ENCODE results near the gene RALGAPA2.

RALGAPA2 gene

DNA sequence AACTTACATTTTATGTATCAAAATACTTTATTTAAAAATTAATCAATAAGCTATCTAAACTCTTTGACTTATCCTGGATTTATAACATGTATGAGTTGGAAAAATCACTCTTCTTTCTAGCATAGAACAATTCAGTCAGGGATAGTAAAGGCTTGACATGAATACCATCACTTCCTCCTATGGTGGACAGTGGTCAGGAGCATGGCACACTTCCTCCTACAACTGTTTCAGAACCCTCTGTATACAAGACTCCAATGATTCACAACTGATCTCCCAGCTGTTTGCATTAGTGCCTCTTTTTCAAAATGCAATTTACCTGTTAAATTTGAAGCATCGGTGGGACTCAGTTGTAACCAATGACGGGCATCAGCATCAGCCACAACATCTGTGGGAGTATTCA, 129.7 kb downstream of the RALGAPA2 start:
- in situ Hi-C loops (cut with HindIII; ENCODE audit: low sequenced_read_pairs) = no loop called here

DNA sequence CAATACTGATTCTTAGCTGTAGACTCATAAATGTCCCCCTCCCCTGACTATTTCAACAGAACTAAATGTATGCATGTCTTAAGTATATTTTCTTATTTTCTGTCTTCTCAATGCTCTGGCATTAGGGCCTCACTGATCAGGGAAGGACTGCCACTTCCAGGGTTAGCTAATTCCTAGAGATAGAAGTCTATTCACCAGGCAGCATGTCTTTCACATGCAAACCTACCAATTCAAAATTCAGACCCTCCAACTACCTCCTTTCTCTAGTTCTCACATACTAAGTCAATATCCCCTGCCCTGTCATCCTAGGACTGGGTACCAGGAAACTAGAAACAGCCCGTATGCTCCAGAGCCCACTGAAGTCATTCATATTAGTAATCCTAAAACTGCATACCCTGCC, 132.3 kb downstream of the RALGAPA2 start:
- in situ Hi-C loops (cut with HindIII; ENCODE audit: low sequenced_read_pairs) = no loop called here

DNA sequence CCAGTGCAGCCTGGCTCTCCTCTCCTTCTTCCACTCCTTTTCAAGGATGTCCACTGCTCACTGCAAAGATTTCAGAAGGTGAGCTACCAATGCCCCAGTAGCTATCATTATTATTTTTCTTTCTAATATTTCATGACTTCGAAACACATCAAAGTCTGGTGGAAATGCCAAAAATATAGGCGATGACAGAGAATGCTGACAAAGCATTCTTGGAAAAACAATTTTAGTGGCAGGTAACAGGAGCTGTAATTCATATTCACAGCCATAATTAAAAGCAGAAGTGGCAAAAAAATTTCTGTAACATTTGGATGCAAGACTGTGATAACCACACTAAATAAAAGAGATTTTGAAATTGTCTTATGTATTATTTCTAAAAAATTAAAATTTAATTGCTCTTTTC, 133.6 kb downstream of the RALGAPA2 start:
- in situ Hi-C loops (cut with HindIII; ENCODE audit: low sequenced_read_pairs) = no loop called here

- in situ Hi-C loops (cut with HindIII; ENCODE audit: low sequenced_read_pairs) = loop anchor here (25.0 kb wide), 2 partner anchors 186 to 461 kb away; no protein-coding TSS in a partner anchor
Measured at GRCh38 chr20:20573797-20574196, 138.6 kb downstream of the RALGAPA2 start.

GRCh38 chr20:20571068-20571780, 141.2 kb downstream of the RALGAPA2 start:
- in situ Hi-C loops (cut with HindIII; ENCODE audit: low sequenced_read_pairs) = loop anchor here (25.0 kb wide), 2 partner anchors 184 to 459 kb away; no protein-coding TSS in a partner anchor

DNA sequence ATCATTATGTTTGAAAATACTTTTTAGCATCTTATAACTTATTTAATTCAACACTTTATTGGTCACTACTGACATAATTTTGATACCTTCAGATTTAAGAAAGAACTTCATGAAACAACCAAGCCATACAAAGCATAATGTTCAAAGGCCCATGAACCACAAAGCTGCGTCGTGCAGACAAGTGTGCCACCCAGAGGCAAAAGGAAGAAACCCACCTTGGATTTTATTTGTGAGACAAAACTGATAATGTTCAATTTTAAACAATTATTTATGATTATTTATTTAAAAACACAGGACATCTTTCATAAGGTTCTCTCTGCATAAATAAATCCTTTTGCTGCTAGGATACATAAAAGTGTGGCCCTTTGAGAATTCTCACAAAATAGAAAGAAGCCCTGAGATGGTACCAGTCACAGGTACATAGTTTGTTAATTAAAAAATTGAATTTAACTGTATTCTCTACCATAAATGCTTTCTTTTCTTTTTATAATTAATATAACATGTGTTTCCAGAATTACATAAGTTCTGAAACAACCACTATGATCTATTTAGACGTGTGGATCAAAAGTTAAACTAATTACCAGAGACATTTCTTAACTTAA, 143.7 kb downstream of the RALGAPA2 start:
- in situ Hi-C loops (cut with HindIII; ENCODE audit: low sequenced_read_pairs) = loop anchor here (25.0 kb wide), 2 partner anchors 181 to 456 kb away; no protein-coding TSS in a partner anchor

DNA sequence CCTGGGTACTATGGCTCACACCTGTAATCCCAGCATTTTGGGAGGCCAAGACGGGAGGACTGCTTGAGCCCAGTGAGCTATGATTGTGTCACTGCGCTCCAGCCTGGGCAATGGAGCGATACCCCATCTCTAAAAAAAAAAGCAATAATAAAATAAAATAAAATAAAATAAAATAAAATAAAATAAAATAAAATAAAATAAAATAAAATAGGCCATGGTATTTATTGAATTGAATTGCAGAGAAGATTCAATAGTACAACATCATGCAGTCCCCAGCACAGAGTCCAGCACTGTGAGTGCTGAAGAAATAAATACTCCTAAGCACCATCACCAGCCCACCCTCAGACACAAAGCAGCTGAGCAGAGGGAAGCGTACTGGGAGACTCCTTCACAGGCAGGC, 144.7 kb downstream of the RALGAPA2 start:
- in situ Hi-C loops (cut with HindIII; ENCODE audit: low sequenced_read_pairs) = loop anchor here (25.0 kb wide), 2 partner anchors 180 to 455 kb away; no protein-coding TSS in a partner anchor

DNA sequence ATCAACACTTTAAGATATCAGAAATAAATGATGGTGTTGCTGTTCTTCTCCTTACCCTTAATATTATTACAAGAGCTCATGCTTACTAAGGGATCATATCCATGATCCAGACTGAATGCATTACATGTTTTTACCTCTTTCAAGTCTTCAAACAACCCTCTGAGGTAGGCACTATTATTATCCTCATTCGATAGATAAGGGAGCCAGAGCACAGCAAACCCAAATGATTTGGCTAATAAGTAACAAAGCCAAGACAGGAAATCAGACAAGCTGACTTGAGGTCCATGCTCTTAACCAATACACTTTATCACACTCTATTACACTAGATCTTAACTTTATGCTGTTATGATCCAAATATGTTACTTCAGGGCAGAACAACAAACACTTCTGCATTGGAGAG, 145.9 kb downstream of the RALGAPA2 start:
- in situ Hi-C loops (cut with HindIII; ENCODE audit: low sequenced_read_pairs) = loop anchor here (25.0 kb wide), 2 partner anchors 179 to 454 kb away; no protein-coding TSS in a partner anchor

DNA sequence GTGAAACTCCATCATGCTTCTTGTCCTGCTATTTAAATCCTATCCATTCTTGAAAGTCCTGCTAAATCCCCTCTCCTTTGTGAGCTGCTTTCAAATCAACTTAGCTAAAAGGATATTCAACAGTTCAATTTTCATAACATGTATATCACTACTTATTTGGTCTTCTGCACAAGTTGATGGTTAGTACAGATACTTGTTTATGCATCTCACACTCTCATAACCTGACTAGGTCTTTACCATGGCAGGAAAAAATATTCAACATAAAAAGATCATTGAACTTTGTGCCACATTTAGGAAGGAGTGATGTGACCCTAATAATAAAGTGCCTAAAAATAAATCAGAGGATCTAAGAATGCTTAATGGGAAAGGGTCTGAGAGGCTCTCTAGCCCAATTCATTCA, 148.2 kb downstream of the RALGAPA2 start:
- in situ Hi-C loops (cut with HindIII; ENCODE audit: low sequenced_read_pairs) = loop anchor here (25.0 kb wide), 2 partner anchors 177 to 452 kb away; no protein-coding TSS in a partner anchor

GRCh38 chr20:20562507-20562906, 149.9 kb downstream of the RALGAPA2 start:
- in situ Hi-C loops (cut with HindIII; ENCODE audit: low sequenced_read_pairs) = loop anchor here (25.0 kb wide), 2 partner anchors 175 to 450 kb away; no protein-coding TSS in a partner anchor

DNA sequence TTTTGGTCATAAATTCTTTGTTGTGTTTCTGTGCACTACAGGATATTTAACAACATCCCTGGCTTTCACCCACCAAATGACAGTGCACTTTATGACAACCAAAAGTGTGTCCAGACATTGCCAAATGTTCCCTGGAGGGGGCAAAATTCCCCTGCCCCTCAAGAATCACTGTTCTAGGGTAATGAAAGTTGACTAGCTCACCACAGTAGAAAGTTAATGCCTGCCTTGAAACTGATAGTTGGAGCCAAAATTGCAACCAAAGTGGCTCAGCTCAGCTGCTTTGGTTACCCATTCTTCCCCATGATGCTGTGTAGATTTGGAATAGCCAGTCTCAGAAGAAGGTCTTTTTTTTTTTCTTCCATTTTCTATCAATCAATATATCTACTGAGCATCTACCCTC, 150.6 kb downstream of the RALGAPA2 start:
- in situ Hi-C loops (cut with HindIII; ENCODE audit: low sequenced_read_pairs) = loop anchor here (25.0 kb wide), 2 partner anchors 175 to 450 kb away; no protein-coding TSS in a partner anchor

GRCh38 chr20:20561172-20561571, 151.3 kb downstream of the RALGAPA2 start:
- in situ Hi-C loops (cut with HindIII; ENCODE audit: low sequenced_read_pairs) = loop anchor here (25.0 kb wide), 2 partner anchors 174 to 449 kb away; no protein-coding TSS in a partner anchor

- in situ Hi-C loops (cut with HindIII; ENCODE audit: low sequenced_read_pairs) = loop anchor here (25.0 kb wide), 2 partner anchors 170 to 445 kb away; no protein-coding TSS in a partner anchor
Measured at GRCh38 chr20:20557406-20557805, 155.0 kb downstream of the RALGAPA2 start.

GRCh38 chr20:20555838-20556237, 156.6 kb downstream of the RALGAPA2 start:
- in situ Hi-C loops (cut with HindIII; ENCODE audit: low sequenced_read_pairs) = loop anchor here (25.0 kb wide), 2 partner anchors 169 to 444 kb away; no protein-coding TSS in a partner anchor

GRCh38 chr20:20554951-20555350, 157.5 kb downstream of the RALGAPA2 start:
- in situ Hi-C loops (cut with HindIII; ENCODE audit: low sequenced_read_pairs) = loop anchor here (25.0 kb wide), 2 partner anchors 168 to 443 kb away; no protein-coding TSS in a partner anchor

GRCh38 chr20:20553541-20553940, 158.9 kb downstream of the RALGAPA2 start:
- in situ Hi-C loops (cut with HindIII; ENCODE audit: low sequenced_read_pairs) = loop anchor here (25.0 kb wide), 2 partner anchors 166 to 441 kb away; no protein-coding TSS in a partner anchor

GRCh38 chr20:20552076-20552475, 160.4 kb downstream of the RALGAPA2 start:
- in situ Hi-C loops (cut with HindIII; ENCODE audit: low sequenced_read_pairs) = loop anchor here (25.0 kb wide), 2 partner anchors 165 to 440 kb away; no protein-coding TSS in a partner anchor

GRCh38 chr20:20551409-20551808, 161.0 kb downstream of the RALGAPA2 start:
- in situ Hi-C loops (cut with HindIII; ENCODE audit: low sequenced_read_pairs) = loop anchor here (25.0 kb wide), 2 partner anchors 164 to 439 kb away; no protein-coding TSS in a partner anchor

DNA sequence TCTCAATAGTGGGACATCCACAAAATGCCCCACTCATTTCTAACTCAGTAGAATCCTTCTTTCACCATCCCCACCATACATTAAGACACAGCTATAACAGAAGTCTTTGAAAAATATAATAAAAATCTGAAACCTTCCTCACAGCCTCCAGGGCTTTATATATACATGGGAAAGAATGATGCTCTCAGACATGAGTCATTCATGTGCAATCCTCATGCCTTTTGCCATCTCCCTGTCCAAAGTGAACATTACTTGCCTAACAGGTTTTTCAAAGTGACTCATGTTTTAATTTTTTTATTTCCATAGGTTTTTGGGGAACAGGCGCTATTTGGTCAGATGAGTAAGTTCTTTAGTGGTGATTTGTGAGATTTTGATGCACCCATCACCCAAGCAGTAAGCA, 162.7 kb downstream of the RALGAPA2 start:
- in situ Hi-C loops (cut with HindIII; ENCODE audit: low sequenced_read_pairs) = loop anchor here (25.0 kb wide), 2 partner anchors 162 to 437 kb away; no protein-coding TSS in a partner anchor

GRCh38 chr20:20549267-20549612, 163.2 kb downstream of the RALGAPA2 start:
- in situ Hi-C loops (cut with HindIII; ENCODE audit: low sequenced_read_pairs) = no loop called here

- in situ Hi-C loops (cut with HindIII; ENCODE audit: low sequenced_read_pairs) = no loop called here
Measured at GRCh38 chr20:20548527-20549266, 163.7 kb downstream of the RALGAPA2 start.

Data from DLD1 (cell line).